GM12878 (cell line): ENCODE results near the gene DNAH8. TPM values are rescaled to one million over a fixed set of nuclear protein-coding genes. Genes with fewer than 3 reads are reported as not detected.

Experiments used
- ATAC-seq: fragments of 200-7000 bp; cut with Tn5 transposase; 3 replicates; pipeline ENCODE4 v1.9.1; 2020; ENCODE audit warnings: mild to moderate bottlenecking, moderate library complexity
- BruUV-seq: library from RNA; stranded (reverse); fragments of 400-500 nt; replicated peaks from 2 replicates; lab custom pipeline; 2021; lab: Mats Ljungman, UMichigan
- CTCF ChIA-PET: fragments of 300-600 bp; sonication (Branson Sonifier 250); formaldehyde crosslinking; extraction: SDS; loops from one replicate; lab custom pipeline; 2021; ENCODE audit warnings: inconsistent platforms; lab: Yijun Ruan, JAX
- POLR2A ChIA-PET: fragments of 350-600 bp; formaldehyde crosslinking; extraction: SDS; loops from one replicate; lab custom pipeline; 2021; ENCODE audit warnings: inconsistent platforms; lab: Charles Lee
- RAD21 ChIA-PET: fragments of 300-600 bp; sonication (Branson Sonifier 250); formaldehyde crosslinking; loops from one replicate; lab custom pipeline; 2023; ENCODE audit warnings: antibody characterized with exemption; ENCODE audit not compliant: unreplicated experiment; lab: Charles Lee
- SMC1A ChIA-PET: fragments of 300-600 bp; sonication (Branson Sonifier 250); formaldehyde crosslinking; loops from one replicate; lab custom pipeline; 2023; ENCODE audit not compliant: unreplicated experiment, uncharacterized antibody; lab: Charles Lee
- DNase-seq: peaks from one replicate; pipeline ENCODE4 v3.0.0-alpha.2; 2011; ENCODE audit warnings: low read depth, low spot score
- FAIRE-seq: peaks from 3 replicates; lab custom pipeline; 2011; peaks lifted over from hg19 to GRCh38; lab: Jason Lieb, UNC
- H2AFZ ChIP-seq: 2 replicates; pipeline ENCODE4 v1.6.0; 2011; ENCODE audit warnings: low read depth, low read length, control low read depth; ENCODE audit not compliant: control insufficient read depth
- H3K27ac ChIP-seq: 2 replicates; pipeline ENCODE4 v1.5.1; 2011; ENCODE audit warnings: control low read depth; ENCODE audit not compliant: control insufficient read depth, insufficient read depth
- H3K27me3 ChIP-seq, 2 experiments: replicated peaks in 1 of 2; 2 replicates each; pipeline versions ENCODE4 v1.6.0 to v1.6.1; 2011; ENCODE audit warnings: low read length in 1 of 2; ENCODE audit not compliant: control insufficient read depth in 2 of 2, insufficient read depth in 2 of 2
- H3K36me3 ChIP-seq, 2 experiments: 2 replicates each; pipeline ENCODE4 v1.5.1; 2011; ENCODE audit warnings: low read length in 1 of 2; ENCODE audit not compliant: control insufficient read depth in 2 of 2, insufficient read depth in 2 of 2
- H3K4me1 ChIP-seq: 2 replicates; pipeline ENCODE4 v1.6.1; 2011; ENCODE audit warnings: mild to moderate bottlenecking, low read length, moderate library complexity, mixed read lengths; ENCODE audit not compliant: control insufficient read depth, insufficient read depth
- H3K4me2 ChIP-seq: 2 replicates; pipeline ENCODE4 v1.6.0; 2011; ENCODE audit warnings: control low read depth; ENCODE audit not compliant: control insufficient read depth, insufficient read depth
- H3K4me3 ChIP-seq: fragments of 200-600 bp; sonication (generic); 2 replicates; pipeline ENCODE4 v1.5.1; 2016
- H3K79me2 ChIP-seq: 2 replicates; pipeline ENCODE4 v1.6.0; 2011; ENCODE audit warnings: low read length; ENCODE audit not compliant: control insufficient read depth, insufficient read depth
- H3K9ac ChIP-seq: 2 replicates; pipeline ENCODE4 v1.8.0; 2011; ENCODE audit warnings: low read length, control low read depth, mixed read lengths; ENCODE audit not compliant: control insufficient read depth, insufficient read depth
- H3K9me3 ChIP-seq: replicated peaks from 3 replicates; pipeline ENCODE4 v1.5.1; 2011; ENCODE audit warnings: mild to moderate bottlenecking, low read length; ENCODE audit not compliant: control insufficient read depth, insufficient read depth
- H4K20me1 ChIP-seq: 2 replicates; pipeline ENCODE4 v1.6.0; 2011; ENCODE audit not compliant: control insufficient read depth, insufficient read depth
- CTCF ChIP-seq, 3 experiments: IDR thresholded peaks in 2 of 3; conservative IDR thresholded peaks in 1 of 3; 2 replicates each; pipeline ENCODE4 v1.5.1; 2011; ENCODE audit warnings: low read depth in 3 of 3, low read length in 3 of 3, mild to moderate bottlenecking in 3 of 3, control low read depth in 2 of 3, moderate library complexity in 2 of 3, inconsistent platforms in 1 of 3, mixed read lengths in 1 of 3; ENCODE audit not compliant: control insufficient read depth in 2 of 3, insufficient read depth in 1 of 3; ENCODE audit errors: extremely low read depth in 1 of 3
- PAX5 ChIP-seq: IDR thresholded peaks from 2 replicates; pipeline ENCODE4 v1.6.1; 2011; ENCODE audit warnings: low read depth, low read length, borderline replicate concordance
- PRDM15 ChIP-seq: fragments of 450-650 bp; formaldehyde crosslinking; IDR thresholded peaks from 2 replicates; pipeline ENCODE4 v1.4.0; 2020; ENCODE audit warnings: mild to moderate bottlenecking, moderate library complexity
- WGBS: methylation state at CpG from one replicate; pipeline ENCODE4 v1.1.6; 2016; ENCODE audit warnings: low lambda C conversion rate; ENCODE audit not compliant: insufficient replicate concordance, insufficient coverage; ENCODE audit errors: missing lambda C conversion rate; 5-methylcytosine and 5-hydroxymethylcytosine counted together
- in situ Hi-C: fragments of 300-500 bp; cut with MboI; formaldehyde crosslinking; loops from 9 replicates; pipeline ENCODE4 v1.14.3; 2018; ENCODE audit warnings: mixed read lengths
- intact Hi-C: fragments of 100-400 bp; cut with micrococcal nuclease; formaldehyde crosslinking; loops from one replicate; pipeline ENCODE4 v1.14.2; 2022; ENCODE audit not compliant: unreplicated experiment
- polyA plus RNA-seq, 11 experiments: library from polyadenylated mRNA; depleted of rRNA in 4 of 11; unstranded in 6 of 11; stranded (reverse) in 5 of 11; fragments of >200 nt; fragmentation: Nextera tagmentation in 4 of 11; fragmentation: Illumina TruSeq in 1 of 11; extraction: Ambion mirVana in 4 of 11; extraction: Trizol in 1 of 11; gene quantifications; 1 replicate in 1 of 11; 2 replicates in 10 of 11; pipeline versions ENCODE4 v1.2.1 to v1.2.3, GENCODE V29; 2011 to 2016; ENCODE audit warnings: inconsistent platforms in 2 of 11, missing spikeins in 2 of 11, low read depth in 1 of 11
- total RNA-seq, 4 experiments: library from RNA; depleted of rRNA in 3 of 4; stranded (reverse); fragments of >200 nt in 3 of 4; fragmentation: Illumina TruSeq in 1 of 4; extraction: Trizol in 1 of 4; gene quantifications; 2 replicates each; pipeline versions ENCODE4 v1.2.1 to v1.2.3, GENCODE V29; 2013 to 2021

DNAH8 gene
- total and polyA plus RNA-seq, 10 of the 15 experiments (the other 5 are each of a cell fraction or from before 2014, with no cell fraction given), result 0.02 to 0.34 (median 0.10) TPM; not detected in 3

GRCh38 chr6:38943964-38944363 is 228.9 kb downstream of the DNAH8 start:
- intact Hi-C loops, result no loop called here
- Histone ChIP-seq H3K27ac (no peak overlapping the region), H3K4me3 (no peak overlapping the region), H3K27me3 (peaks cover 0 to 3% of the 10 kb centered on the region in 2 experiments; a peak in 2 of 4 replicates), H2AFZ (no peak overlapping the region), H3K36me3 (no peaks in the 10 kb centered on the region), H3K79me2 (no peaks in the 10 kb centered on the region), H3K9ac (no peak overlapping the region), H4K20me1 (no peaks in the 10 kb centered on the region)
- in situ Hi-C loops, result no loop called here
- DNase-seq, result no peak
- POLR2A ChIA-PET, result no interaction called here
- peak; percentile 45; the same call in 1 of the 3 replicates for ATAC-seq
- FAIRE-seq, result no peak
- TF ChIP-seq PAX5, result 0 out of 2 replicates have a peak, but pooled peaks have one; percentile 32
- 0 out of 6 replicates have a peak, but pooled peaks of 2 of the 3 experiments have one; percentile 15 to 22 for TF ChIP-seq CTCF (IDR thresholded peaks at IDR 0.05 in 2 of 3, conservative IDR thresholded peaks at IDR 0.05 in 1 of 3; ENCODE audit: control insufficient read depth in 2 of 3, extremely low read depth in 1 of 3, insufficient read depth in 1 of 3, low read depth in 3 of 3, low read length in 3 of 3)
- TF ChIP-seq PRDM15 (CRISPR knock-in tag), result no peak
- TF ChIP-seq, all 136 proteins: peak for 2
- Histone ChIP-seq H3K4me1 (no peaks in the 10 kb centered on the region), H3K9me3 (no peaks in the 10 kb centered on the region), H3K4me2 (no peak overlapping the region)
- CTCF ChIA-PET, result interaction anchor here (1.4 kb wide), 1 partner anchor 72 kb away, joined by 7 read pairs; no protein-coding TSS in a partner anchor
- BruUV-seq, result no TSS peak
- RAD21 ChIA-PET, result no interaction called here
- SMC1A ChIA-PET, result no interaction called here
- 74% methylated on average over 4 of the region's 4 CpGs for WGBS
